Measurements from ENCODE around the gene BLACAT1. TPM values are rescaled to one million over a fixed set of nuclear protein-coding genes. Genes with fewer than 3 reads are reported as not detected.

Gene BLACAT1
- total and polyA plus RNA-seq, 12 donors = 0.03 to 0.08 (median 0.06) TPM; not detected in 8

GRCh38 chr1:205497351-205497750 is 41.5 kb upstream of the BLACAT1 start:
- no peak for DNase-seq
- intact Hi-C loops (cut with DNase I) = loop anchor here in 1 of 2 donors (10.0 kb wide), 1 partner anchor 223 kb away; no protein-coding TSS in a partner anchor
- Histone ChIP-seq H3K27ac (no peak overlapping the region), H3K4me1 (replicated peaks in 1 of 2) (peaks cover 0 to 11% of the 10 kb centered on the region in 2 donors), H3K9me3 (replicated peaks in 1 of 3) (no peaks in the 10 kb centered on the region), H3K27me3 (no peaks in the 10 kb centered on the region), H3K36me3 (replicated peaks in 1 of 2) (no peaks in the 10 kb centered on the region), H3K4me3 (no peak overlapping the region)
- TF ChIP-seq POLR2A (IDR thresholded peaks at IDR 0.05) (no peak), CTCF (IDR thresholded peaks at IDR 0.05) (no peak)
- 78 to 96% (median 89%) methylated on average over 7 of the region's 7 CpGs for WGBS, 4 donors

GRCh38 chr1:205496661-205497060 is 40.8 kb upstream of the BLACAT1 start:
- no peak overlapping the region for H3K27ac ChIP-seq
- H3K4me3 ChIP-seq = no peak overlapping the region
- 83 to 100% (median 100%) methylated on average over 1 of the region's 1 CpG for WGBS, 4 donors
- TF ChIP-seq CTCF (IDR thresholded peaks at IDR 0.05) = no peak
- no peak for TF ChIP-seq POLR2A (IDR thresholded peaks at IDR 0.05)
- intact Hi-C loops (cut with DNase I) = loop anchor here in 1 of 2 donors (10.0 kb wide), 1 partner anchor 222 kb away; no protein-coding TSS in a partner anchor
- no peak for DNase-seq
- H3K9me3 ChIP-seq (replicated peaks in 1 of 3) = no peaks in the 10 kb centered on the region
- no peaks in the 10 kb centered on the region for H3K36me3 ChIP-seq (replicated peaks in 1 of 2)
- peaks cover 0 to 11% of the 10 kb centered on the region in 2 donors for H3K4me1 ChIP-seq (replicated peaks in 1 of 2)
- H3K27me3 ChIP-seq = no peaks in the 10 kb centered on the region

GRCh38 chr1:205495237-205495823 is 39.5 kb upstream of the BLACAT1 start:
- Histone ChIP-seq H3K4me3 (no peak overlapping the region), H3K27ac (no peak overlapping the region), H3K4me1 (replicated peaks in 1 of 2) (peaks cover 0 to 11% of the 10 kb centered on the region in 2 donors), H3K27me3 (no peaks in the 10 kb centered on the region), H3K36me3 (replicated peaks in 1 of 2) (no peaks in the 10 kb centered on the region), H3K9me3 (replicated peaks in 1 of 3) (no peaks in the 10 kb centered on the region)
- WGBS, 4 donors = 58 to 69% (median 65%) methylated on average over 8 to 9 of the region's 9 CpGs
- intact Hi-C loops (cut with DNase I) = loop anchor here in 1 of 2 donors (10.0 kb wide), 1 partner anchor 221 kb away; no protein-coding TSS in a partner anchor
- TF ChIP-seq CTCF (IDR thresholded peaks at IDR 0.05) (no peak), POLR2A (IDR thresholded peaks at IDR 0.05) (no peak)
- no peak for DNase-seq

- WGBS, 4 donors = 80 to 89% (median 84%) methylated on average over 4 of the region's 4 CpGs
- no peak for TF ChIP-seq POLR2A (IDR thresholded peaks at IDR 0.05)
- TF ChIP-seq CTCF (IDR thresholded peaks at IDR 0.05) = no peak
- Histone ChIP-seq H3K36me3 (replicated peaks in 1 of 2) (no peaks in the 10 kb centered on the region), H3K4me1 (replicated peaks in 1 of 2) (peaks cover 0 to 11% of the 10 kb centered on the region in 2 donors), H3K27ac (no peak overlapping the region), H3K4me3 (no peak overlapping the region), H3K9me3 (replicated peaks in 1 of 3) (no peaks in the 10 kb centered on the region), H3K27me3 (no peaks in the 10 kb centered on the region)
- intact Hi-C loops (cut with DNase I) = loop anchor here in 1 of 2 donors (10.0 kb wide), 1 partner anchor 219 kb away; no protein-coding TSS in a partner anchor
- DNase-seq = no peak
Measured at GRCh38 chr1:205494115-205494514, 38.3 kb upstream of the BLACAT1 start.
